ENCODE data around the gene SH3GLB1. TPM values are rescaled to one million over a fixed set of nuclear protein-coding genes. Genes with fewer than 3 reads are reported as not detected.

SH3GLB1 gene
- total and polyA plus RNA-seq, 9 of the 15 experiments (the other 6 are each of a cell fraction or from before 2014, with no cell fraction given): 8.6 to 34.2 (median 24.2) TPM

- TF ChIP-seq, protein P1, sequence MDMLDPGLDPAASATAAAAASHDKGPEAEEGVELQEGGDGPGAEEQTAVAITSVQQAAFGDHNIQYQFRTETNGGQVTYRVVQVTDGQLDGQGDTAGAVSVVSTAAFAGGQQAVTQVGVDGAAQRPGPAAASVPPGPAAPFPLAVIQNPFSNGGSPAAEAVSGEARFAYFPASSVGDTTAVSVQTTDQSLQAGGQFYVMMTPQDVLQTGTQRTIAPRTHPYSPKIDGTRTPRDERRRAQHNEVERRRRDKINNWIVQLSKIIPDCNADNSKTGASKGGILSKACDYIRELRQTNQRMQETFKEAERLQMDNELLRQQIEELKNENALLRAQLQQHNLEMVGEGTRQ (CRISPR knock-in tag; IDR thresholded peaks at IDR 0.05): no peak
- TF ChIP-seq DIDO1 (tag; IDR thresholded peaks at IDR 0.05; ENCODE audit: low read depth): no peak
- TF ChIP-seq MXI1 (IDR thresholded peaks at IDR 0.05; ENCODE audit: low read depth, low read length): no peak
- TF ChIP-seq ZNF232 (CRISPR knock-in tag; IDR thresholded peaks at IDR 0.05): no peak
- no peak for TF ChIP-seq ZC3H11A (IDR thresholded peaks at IDR 0.05; ENCODE audit: low read depth, low read length)
- no peak for TF ChIP-seq CXXC5 (CRISPR knock-in tag; IDR thresholded peaks at IDR 0.05)
- TF ChIP-seq FOXK1 (CRISPR knock-in tag; IDR thresholded peaks at IDR 0.05; ENCODE audit: borderline replicate concordance): 0 out of 2 replicates have a peak, but pooled peaks have one; percentile 44
- TF ChIP-seq ZNF717 (CRISPR knock-in tag; IDR thresholded peaks at IDR 0.05): no peak
- TF ChIP-seq TRIM24 (IDR thresholded peaks at IDR 0.05): no peak
- no peak for TF ChIP-seq CREM (IDR thresholded peaks at IDR 0.05; ENCODE audit: low read depth)
- TF ChIP-seq, protein P2, sequence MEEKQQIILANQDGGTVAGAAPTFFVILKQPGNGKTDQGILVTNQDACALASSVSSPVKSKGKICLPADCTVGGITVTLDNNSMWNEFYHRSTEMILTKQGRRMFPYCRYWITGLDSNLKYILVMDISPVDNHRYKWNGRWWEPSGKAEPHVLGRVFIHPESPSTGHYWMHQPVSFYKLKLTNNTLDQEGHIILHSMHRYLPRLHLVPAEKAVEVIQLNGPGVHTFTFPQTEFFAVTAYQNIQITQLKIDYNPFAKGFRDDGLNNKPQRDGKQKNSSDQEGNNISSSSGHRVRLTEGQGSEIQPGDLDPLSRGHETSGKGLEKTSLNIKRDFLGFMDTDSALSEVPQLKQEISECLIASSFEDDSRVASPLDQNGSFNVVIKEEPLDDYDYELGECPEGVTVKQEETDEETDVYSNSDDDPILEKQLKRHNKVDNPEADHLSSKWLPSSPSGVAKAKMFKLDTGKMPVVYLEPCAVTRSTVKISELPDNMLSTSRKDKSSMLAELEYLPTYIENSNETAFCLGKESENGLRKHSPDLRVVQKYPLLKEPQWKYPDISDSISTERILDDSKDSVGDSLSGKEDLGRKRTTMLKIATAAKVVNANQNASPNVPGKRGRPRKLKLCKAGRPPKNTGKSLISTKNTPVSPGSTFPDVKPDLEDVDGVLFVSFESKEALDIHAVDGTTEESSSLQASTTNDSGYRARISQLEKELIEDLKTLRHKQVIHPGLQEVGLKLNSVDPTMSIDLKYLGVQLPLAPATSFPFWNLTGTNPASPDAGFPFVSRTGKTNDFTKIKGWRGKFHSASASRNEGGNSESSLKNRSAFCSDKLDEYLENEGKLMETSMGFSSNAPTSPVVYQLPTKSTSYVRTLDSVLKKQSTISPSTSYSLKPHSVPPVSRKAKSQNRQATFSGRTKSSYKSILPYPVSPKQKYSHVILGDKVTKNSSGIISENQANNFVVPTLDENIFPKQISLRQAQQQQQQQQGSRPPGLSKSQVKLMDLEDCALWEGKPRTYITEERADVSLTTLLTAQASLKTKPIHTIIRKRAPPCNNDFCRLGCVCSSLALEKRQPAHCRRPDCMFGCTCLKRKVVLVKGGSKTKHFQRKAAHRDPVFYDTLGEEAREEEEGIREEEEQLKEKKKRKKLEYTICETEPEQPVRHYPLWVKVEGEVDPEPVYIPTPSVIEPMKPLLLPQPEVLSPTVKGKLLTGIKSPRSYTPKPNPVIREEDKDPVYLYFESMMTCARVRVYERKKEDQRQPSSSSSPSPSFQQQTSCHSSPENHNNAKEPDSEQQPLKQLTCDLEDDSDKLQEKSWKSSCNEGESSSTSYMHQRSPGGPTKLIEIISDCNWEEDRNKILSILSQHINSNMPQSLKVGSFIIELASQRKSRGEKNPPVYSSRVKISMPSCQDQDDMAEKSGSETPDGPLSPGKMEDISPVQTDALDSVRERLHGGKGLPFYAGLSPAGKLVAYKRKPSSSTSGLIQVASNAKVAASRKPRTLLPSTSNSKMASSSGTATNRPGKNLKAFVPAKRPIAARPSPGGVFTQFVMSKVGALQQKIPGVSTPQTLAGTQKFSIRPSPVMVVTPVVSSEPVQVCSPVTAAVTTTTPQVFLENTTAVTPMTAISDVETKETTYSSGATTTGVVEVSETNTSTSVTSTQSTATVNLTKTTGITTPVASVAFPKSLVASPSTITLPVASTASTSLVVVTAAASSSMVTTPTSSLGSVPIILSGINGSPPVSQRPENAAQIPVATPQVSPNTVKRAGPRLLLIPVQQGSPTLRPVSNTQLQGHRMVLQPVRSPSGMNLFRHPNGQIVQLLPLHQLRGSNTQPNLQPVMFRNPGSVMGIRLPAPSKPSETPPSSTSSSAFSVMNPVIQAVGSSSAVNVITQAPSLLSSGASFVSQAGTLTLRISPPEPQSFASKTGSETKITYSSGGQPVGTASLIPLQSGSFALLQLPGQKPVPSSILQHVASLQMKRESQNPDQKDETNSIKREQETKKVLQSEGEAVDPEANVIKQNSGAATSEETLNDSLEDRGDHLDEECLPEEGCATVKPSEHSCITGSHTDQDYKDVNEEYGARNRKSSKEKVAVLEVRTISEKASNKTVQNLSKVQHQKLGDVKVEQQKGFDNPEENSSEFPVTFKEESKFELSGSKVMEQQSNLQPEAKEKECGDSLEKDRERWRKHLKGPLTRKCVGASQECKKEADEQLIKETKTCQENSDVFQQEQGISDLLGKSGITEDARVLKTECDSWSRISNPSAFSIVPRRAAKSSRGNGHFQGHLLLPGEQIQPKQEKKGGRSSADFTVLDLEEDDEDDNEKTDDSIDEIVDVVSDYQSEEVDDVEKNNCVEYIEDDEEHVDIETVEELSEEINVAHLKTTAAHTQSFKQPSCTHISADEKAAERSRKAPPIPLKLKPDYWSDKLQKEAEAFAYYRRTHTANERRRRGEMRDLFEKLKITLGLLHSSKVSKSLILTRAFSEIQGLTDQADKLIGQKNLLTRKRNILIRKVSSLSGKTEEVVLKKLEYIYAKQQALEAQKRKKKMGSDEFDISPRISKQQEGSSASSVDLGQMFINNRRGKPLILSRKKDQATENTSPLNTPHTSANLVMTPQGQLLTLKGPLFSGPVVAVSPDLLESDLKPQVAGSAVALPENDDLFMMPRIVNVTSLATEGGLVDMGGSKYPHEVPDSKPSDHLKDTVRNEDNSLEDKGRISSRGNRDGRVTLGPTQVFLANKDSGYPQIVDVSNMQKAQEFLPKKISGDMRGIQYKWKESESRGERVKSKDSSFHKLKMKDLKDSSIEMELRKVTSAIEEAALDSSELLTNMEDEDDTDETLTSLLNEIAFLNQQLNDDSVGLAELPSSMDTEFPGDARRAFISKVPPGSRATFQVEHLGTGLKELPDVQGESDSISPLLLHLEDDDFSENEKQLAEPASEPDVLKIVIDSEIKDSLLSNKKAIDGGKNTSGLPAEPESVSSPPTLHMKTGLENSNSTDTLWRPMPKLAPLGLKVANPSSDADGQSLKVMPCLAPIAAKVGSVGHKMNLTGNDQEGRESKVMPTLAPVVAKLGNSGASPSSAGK (IDR thresholded peaks at IDR 0.05): peak; percentile 44
- TF ChIP-seq ZNF431 (CRISPR knock-in tag; IDR thresholded peaks at IDR 0.05): no peak
- peak; percentile 67; the same call in 1 of the 2 replicates for TF ChIP-seq POLR2AphosphoS5 (IDR thresholded peaks at IDR 0.05; ENCODE audit: control insufficient read depth, insufficient read depth, low read depth, low read length)
- no peak for TF ChIP-seq RBM15 (IDR thresholded peaks at IDR 0.05; ENCODE audit: insufficient read depth, low read length)
- TF ChIP-seq HDGF (IDR thresholded peaks at IDR 0.05): no peak
- TF ChIP-seq KAT7 (CRISPR knock-in tag; IDR thresholded peaks at IDR 0.05; ENCODE audit: borderline replicate concordance): no peak
Measured at GRCh38 chr1:86703696-86704457, 499 bp upstream of the SH3GLB1 start (continued).

Data from K562 (cell line).